Hair follicle dermal papilla cell (primary cell): ENCODE results near the gene RAB27B. TPM values are rescaled to one million over a fixed set of nuclear protein-coding genes. Genes with fewer than 3 reads are reported as not detected.

Experiments
- total RNA-seq: library from RNA; depleted of rRNA; stranded (reverse); fragments of >200 nt; gene quantifications from 2 replicates; pipeline ENCODE4 v1.2.3, GENCODE V29; 2012

RAB27B gene, protein sequence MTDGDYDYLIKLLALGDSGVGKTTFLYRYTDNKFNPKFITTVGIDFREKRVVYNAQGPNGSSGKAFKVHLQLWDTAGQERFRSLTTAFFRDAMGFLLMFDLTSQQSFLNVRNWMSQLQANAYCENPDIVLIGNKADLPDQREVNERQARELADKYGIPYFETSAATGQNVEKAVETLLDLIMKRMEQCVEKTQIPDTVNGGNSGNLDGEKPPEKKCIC
- 3.7 and 4.4 TPM in 2 replicates for total RNA-seq

GRCh38 chr18:54828281-54828881 is at the start of gene RAB27B:
Gene RAB27B, plus strand, starts transcription at chr18:54828477. Its CDS starts 49,109 bp downstream, at chr18:54877586.

Other genes with a start within 250 kb of the RAB27B start
- gene DYNAP, start 237.2 kb upstream of the RAB27B start, total RNA-seq: not detected in 2 replicates
- 3.6 and 3.9 TPM in 2 replicates for gene CCDC68, start 131.0 kb downstream of the RAB27B start, total RNA-seq